ENCODE measurements around the gene MCC.

GRCh38 chr5:113233606-113234005 lies 254.6 kb downstream of the MCC start:
- TF ChIP-seq, protein P1, sequence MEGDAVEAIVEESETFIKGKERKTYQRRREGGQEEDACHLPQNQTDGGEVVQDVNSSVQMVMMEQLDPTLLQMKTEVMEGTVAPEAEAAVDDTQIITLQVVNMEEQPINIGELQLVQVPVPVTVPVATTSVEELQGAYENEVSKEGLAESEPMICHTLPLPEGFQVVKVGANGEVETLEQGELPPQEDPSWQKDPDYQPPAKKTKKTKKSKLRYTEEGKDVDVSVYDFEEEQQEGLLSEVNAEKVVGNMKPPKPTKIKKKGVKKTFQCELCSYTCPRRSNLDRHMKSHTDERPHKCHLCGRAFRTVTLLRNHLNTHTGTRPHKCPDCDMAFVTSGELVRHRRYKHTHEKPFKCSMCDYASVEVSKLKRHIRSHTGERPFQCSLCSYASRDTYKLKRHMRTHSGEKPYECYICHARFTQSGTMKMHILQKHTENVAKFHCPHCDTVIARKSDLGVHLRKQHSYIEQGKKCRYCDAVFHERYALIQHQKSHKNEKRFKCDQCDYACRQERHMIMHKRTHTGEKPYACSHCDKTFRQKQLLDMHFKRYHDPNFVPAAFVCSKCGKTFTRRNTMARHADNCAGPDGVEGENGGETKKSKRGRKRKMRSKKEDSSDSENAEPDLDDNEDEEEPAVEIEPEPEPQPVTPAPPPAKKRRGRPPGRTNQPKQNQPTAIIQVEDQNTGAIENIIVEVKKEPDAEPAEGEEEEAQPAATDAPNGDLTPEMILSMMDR (IDR thresholded peaks at IDR 0.05) = no peak
- TF ChIP-seq POLR2AphosphoS5 (IDR thresholded peaks at IDR 0.05; ENCODE audit: low read depth, low read length) = no peak
- TF ChIP-seq, protein P2, sequence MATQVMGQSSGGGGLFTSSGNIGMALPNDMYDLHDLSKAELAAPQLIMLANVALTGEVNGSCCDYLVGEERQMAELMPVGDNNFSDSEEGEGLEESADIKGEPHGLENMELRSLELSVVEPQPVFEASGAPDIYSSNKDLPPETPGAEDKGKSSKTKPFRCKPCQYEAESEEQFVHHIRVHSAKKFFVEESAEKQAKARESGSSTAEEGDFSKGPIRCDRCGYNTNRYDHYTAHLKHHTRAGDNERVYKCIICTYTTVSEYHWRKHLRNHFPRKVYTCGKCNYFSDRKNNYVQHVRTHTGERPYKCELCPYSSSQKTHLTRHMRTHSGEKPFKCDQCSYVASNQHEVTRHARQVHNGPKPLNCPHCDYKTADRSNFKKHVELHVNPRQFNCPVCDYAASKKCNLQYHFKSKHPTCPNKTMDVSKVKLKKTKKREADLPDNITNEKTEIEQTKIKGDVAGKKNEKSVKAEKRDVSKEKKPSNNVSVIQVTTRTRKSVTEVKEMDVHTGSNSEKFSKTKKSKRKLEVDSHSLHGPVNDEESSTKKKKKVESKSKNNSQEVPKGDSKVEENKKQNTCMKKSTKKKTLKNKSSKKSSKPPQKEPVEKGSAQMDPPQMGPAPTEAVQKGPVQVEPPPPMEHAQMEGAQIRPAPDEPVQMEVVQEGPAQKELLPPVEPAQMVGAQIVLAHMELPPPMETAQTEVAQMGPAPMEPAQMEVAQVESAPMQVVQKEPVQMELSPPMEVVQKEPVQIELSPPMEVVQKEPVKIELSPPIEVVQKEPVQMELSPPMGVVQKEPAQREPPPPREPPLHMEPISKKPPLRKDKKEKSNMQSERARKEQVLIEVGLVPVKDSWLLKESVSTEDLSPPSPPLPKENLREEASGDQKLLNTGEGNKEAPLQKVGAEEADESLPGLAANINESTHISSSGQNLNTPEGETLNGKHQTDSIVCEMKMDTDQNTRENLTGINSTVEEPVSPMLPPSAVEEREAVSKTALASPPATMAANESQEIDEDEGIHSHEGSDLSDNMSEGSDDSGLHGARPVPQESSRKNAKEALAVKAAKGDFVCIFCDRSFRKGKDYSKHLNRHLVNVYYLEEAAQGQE (IDR thresholded peaks at IDR 0.05; ENCODE audit: insufficient read depth in 1 of 2, low read depth in 2 of 2, low read length in 1 of 2) = no peak

All from Panc1 (cell line).